PC-3 (cell line): ENCODE measurements around the gene PSPN. TPM values are rescaled to one million over a fixed set of nuclear protein-coding genes. Genes with fewer than 3 reads are reported as not detected.
A peak's percentile ranks its signal among the peaks of the same experiment; 100 is the strongest.

Source experiments
- ATAC-seq: fragments of 200-7000 bp; cut with Tn5 transposase; 2 replicates; pipeline ENCODE4 v1.9.1; 2020; ENCODE audit warnings: mild to moderate bottlenecking, moderate library complexity
- BruUV-seq: library from RNA; stranded (reverse); fragments of 400-500 nt; replicated peaks from 2 replicates; lab custom pipeline; 2021; lab: Mats Ljungman, UMichigan
- CTCF ChIA-PET: fragments of 300-600 bp; sonication (Branson Sonifier 250); formaldehyde crosslinking; loops from one replicate; lab custom pipeline; 2022; ENCODE audit warnings: antibody characterized with exemption; lab: Charles Lee
- POLR2A ChIA-PET: fragments of 300-600 bp; sonication (Branson Sonifier 250); formaldehyde crosslinking; loops from one replicate; lab custom pipeline; 2022; ENCODE audit warnings: antibody characterized with exemption; ENCODE audit not compliant: unreplicated experiment; lab: Charles Lee
- DNase-seq: peaks from one replicate; pipeline ENCODE4 v3.0.0-alpha.2; 2015
- H2AFZ ChIP-seq: fragments of 300-600 bp; sonication (generic); 2 replicates; pipeline ENCODE4 v1.6.0; 2016; ENCODE audit warnings: antibody characterized with exemption, low read length
- H3F3A ChIP-seq: fragments of 300-600 bp; sonication (generic); one replicate; pipeline ENCODE4 v1.6.0; 2017; ENCODE audit warnings: antibody characterized with exemption, low read length, control low read depth, mild to moderate bottlenecking; ENCODE audit not compliant: unreplicated experiment
- H3K27ac ChIP-seq: fragments of 300-600 bp; sonication (generic); 2 replicates; pipeline ENCODE4 v1.5.1; 2016; ENCODE audit warnings: mild to moderate bottlenecking, low read length
- H3K27me3 ChIP-seq: fragments of 300-600 bp; sonication (generic); 2 replicates; pipeline ENCODE4 v1.6.1; 2016; ENCODE audit warnings: low read length, mixed read lengths
- H3K36me3 ChIP-seq: fragments of 300-600 bp; sonication (generic); 2 replicates; pipeline ENCODE4 v1.6.1; 2016; ENCODE audit warnings: low read depth, mixed run types, low read length, mixed read lengths
- H3K4me1 ChIP-seq: fragments of 300-600 bp; sonication (generic); 2 replicates; pipeline ENCODE4 v1.5.1; 2016; ENCODE audit warnings: low read length; ENCODE audit not compliant: insufficient read depth
- H3K4me2 ChIP-seq: fragments of 300-600 bp; sonication (generic); 2 replicates; pipeline ENCODE4 v1.6.0; 2016; ENCODE audit warnings: low read length
- H3K4me3 ChIP-seq: fragments of 300-600 bp; sonication (generic); 2 replicates; pipeline ENCODE4 v1.5.1; 2016; ENCODE audit warnings: mild to moderate bottlenecking, low read length, mixed read lengths
- H3K79me2 ChIP-seq: fragments of 300-600 bp; sonication (generic); 2 replicates; pipeline ENCODE4 v1.6.1; 2017; ENCODE audit warnings: low read length, mixed read lengths
- H3K9ac ChIP-seq: fragments of 300-600 bp; sonication (generic); 2 replicates; pipeline ENCODE4 v1.6.0; 2016; ENCODE audit warnings: mild to moderate bottlenecking, low read length
- H3K9me2 ChIP-seq: fragments of 300-600 bp; sonication (generic); replicated peaks from 2 replicates; pipeline ENCODE4 v1.6.1; 2016; ENCODE audit warnings: mixed run types, low read length, mixed read lengths
- H3K9me3 ChIP-seq: fragments of 300-600 bp; sonication (generic); 2 replicates; pipeline ENCODE4 v1.6.1; 2016; ENCODE audit warnings: low read length, mixed read lengths
- H4K20me1 ChIP-seq: fragments of 300-600 bp; sonication (generic); 2 replicates; pipeline ENCODE4 v1.6.1; 2016; ENCODE audit warnings: low read length, mixed read lengths
- EZH2 ChIP-seq: fragments of 300-600 bp; sonication (generic); IDR thresholded peaks from one replicate; pipeline ENCODE4 v1.6.1; 2017; ENCODE audit warnings: antibody characterized with exemption, mild to moderate bottlenecking, low read length; ENCODE audit not compliant: unreplicated experiment
- EZH2phosphoT487 ChIP-seq: fragments of 300-600 bp; sonication (generic); IDR thresholded peaks from 2 replicates; pipeline ENCODE4 v1.6.1; 2018; ENCODE audit warnings: mild to moderate bottlenecking, antibody characterized with exemption, low read length, borderline replicate concordance
- intact Hi-C: fragments of 100-400 bp; cut with micrococcal nuclease; formaldehyde crosslinking; loops from 2 replicates; pipeline ENCODE4 v1.9.0; 2023
- total RNA-seq: library from RNA; depleted of rRNA; stranded (reverse); fragments of >200 nt; gene quantifications from 2 replicates; pipeline ENCODE4 v1.2.3, GENCODE V29; 2014
- TF ChIP-seq, protein P1 (sequence below): fragments of 300-600 bp; sonication (generic); conservative IDR thresholded peaks from 2 replicates; pipeline ENCODE4 v1.5.1; 2017; ENCODE audit warnings: antibody characterized with exemption, low read depth, mild to moderate bottlenecking, low read length

PSPN gene
- total RNA-seq, 1 experiment from 2014 or later, result 3.1 TPM

GRCh38 chr19:6412447-6413091, 36.8 kb upstream of the PSPN start:
- no peaks in the 10 kb centered on the region for H3K4me1 ChIP-seq
- H4K20me1 ChIP-seq, result 0 out of 2 replicates have a peak, but pooled peaks cover 4% of the 10 kb centered on the region
- DNase-seq (peak; percentile 57), ATAC-seq (peak; percentile 66)
- H3K4me2 ChIP-seq, result no peak overlapping the region
- ChIA-PET CTCF (no interaction called here), POLR2A (no interaction called here)
- no peak overlapping the region for H3K4me3 ChIP-seq
- H3K27ac ChIP-seq, result no peak overlapping the region
- no peak overlapping the region for H3K9ac ChIP-seq
- no peaks in the 10 kb centered on the region for H3K79me2 ChIP-seq
- no peaks in the 10 kb centered on the region for H3F3A ChIP-seq
- BruUV-seq, result no TSS peak
- intact Hi-C loops, result no loop called here
- H3K27me3 ChIP-seq, result no peaks in the 10 kb centered on the region
- TF ChIP-seq EZH2, result no peak
- TF ChIP-seq, protein P1, sequence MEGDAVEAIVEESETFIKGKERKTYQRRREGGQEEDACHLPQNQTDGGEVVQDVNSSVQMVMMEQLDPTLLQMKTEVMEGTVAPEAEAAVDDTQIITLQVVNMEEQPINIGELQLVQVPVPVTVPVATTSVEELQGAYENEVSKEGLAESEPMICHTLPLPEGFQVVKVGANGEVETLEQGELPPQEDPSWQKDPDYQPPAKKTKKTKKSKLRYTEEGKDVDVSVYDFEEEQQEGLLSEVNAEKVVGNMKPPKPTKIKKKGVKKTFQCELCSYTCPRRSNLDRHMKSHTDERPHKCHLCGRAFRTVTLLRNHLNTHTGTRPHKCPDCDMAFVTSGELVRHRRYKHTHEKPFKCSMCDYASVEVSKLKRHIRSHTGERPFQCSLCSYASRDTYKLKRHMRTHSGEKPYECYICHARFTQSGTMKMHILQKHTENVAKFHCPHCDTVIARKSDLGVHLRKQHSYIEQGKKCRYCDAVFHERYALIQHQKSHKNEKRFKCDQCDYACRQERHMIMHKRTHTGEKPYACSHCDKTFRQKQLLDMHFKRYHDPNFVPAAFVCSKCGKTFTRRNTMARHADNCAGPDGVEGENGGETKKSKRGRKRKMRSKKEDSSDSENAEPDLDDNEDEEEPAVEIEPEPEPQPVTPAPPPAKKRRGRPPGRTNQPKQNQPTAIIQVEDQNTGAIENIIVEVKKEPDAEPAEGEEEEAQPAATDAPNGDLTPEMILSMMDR, result peak; percentile 83
- no peaks in the 10 kb centered on the region for H3K9me2 ChIP-seq
- no peaks in the 10 kb centered on the region for H3K9me3 ChIP-seq
- no peak overlapping the region for H2AFZ ChIP-seq
- H3K36me3 ChIP-seq, result peaks cover 40% of the 10 kb centered on the region

DNA sequence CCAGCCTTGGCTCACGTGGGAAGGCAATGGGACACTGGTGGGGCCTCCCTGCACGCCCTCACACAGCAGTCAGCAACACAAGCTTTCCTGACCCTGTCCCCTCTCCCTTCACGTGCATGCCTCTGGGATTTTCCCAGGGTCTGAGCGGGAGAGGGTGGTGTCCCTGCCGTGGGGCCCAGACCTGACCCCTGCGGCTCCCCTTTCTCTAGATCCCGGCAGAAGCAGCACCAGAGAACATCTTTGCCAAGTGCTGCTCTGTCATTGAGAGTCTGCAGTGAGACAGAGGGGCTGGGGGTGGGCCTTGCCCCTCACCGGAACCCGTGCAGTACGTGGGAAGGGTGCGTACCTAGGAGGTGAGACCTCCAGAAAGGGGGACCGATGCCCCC, 36.3 kb upstream of the PSPN start:
- H3K9ac ChIP-seq, result no peak overlapping the region
- no peaks in the 10 kb centered on the region for H3K27me3 ChIP-seq
- TF ChIP-seq, protein P1, result no peak
- no peak for TF ChIP-seq EZH2
- TF ChIP-seq EZH2phosphoT487, result no peak
- no peaks in the 10 kb centered on the region for H3K9me3 ChIP-seq
- H3K4me1 ChIP-seq, result no peaks in the 10 kb centered on the region
- no peak overlapping the region for H3K27ac ChIP-seq
- no TSS peak for BruUV-seq
- no peaks in the 10 kb centered on the region for H3K79me2 ChIP-seq
- no peaks in the 10 kb centered on the region for H3K9me2 ChIP-seq
- no peak overlapping the region for H3K4me3 ChIP-seq
- H2AFZ ChIP-seq, result no peak overlapping the region
- ChIA-PET POLR2A (no interaction called here), CTCF (no interaction called here)
- DNase-seq, result no peak
- H4K20me1 ChIP-seq, result 0 out of 2 replicates have a peak, but pooled peaks cover 4% of the 10 kb centered on the region
- peaks cover 35% of the 10 kb centered on the region for H3K36me3 ChIP-seq
- intact Hi-C loops, result no loop called here
- peak; percentile 17; the same call in 1 of the 2 replicates for ATAC-seq
- no peaks in the 10 kb centered on the region for H3F3A ChIP-seq
- H3K4me2 ChIP-seq, result no peak overlapping the region

DNA sequence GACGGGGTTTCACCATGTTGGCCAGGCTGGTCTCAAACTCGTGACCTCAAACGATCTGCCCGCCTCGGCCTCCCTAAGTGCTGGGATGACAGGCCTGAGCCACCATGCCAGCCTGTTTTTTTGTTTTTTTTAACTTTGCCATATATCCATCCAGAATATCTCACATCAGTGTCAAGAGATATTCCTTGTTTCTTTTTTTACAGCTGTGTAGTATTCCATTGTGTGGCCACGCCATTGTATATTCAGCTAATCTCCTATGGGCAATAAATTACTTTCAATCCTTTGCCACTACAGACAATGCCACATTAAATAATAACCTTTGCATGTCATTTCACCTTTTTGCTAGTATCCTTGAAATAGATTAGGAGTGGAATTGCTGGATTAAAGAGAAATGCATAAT, 33.6 kb upstream of the PSPN start:
- Histone ChIP-seq H4K20me1 (0 out of 2 replicates have a peak, but pooled peaks cover 4% of the 10 kb centered on the region), H3K36me3 (peaks cover 8% of the 10 kb centered on the region), H3K4me2 (no peak overlapping the region), H3K4me3 (no peak overlapping the region), H3K9ac (no peak overlapping the region), H3K4me1 (no peaks in the 10 kb centered on the region), H2AFZ (no peak overlapping the region), H3K27ac (no peak overlapping the region), H3K27me3 (no peaks in the 10 kb centered on the region), H3K79me2 (no peaks in the 10 kb centered on the region), H3K9me3 (no peaks in the 10 kb centered on the region), H3F3A (no peaks in the 10 kb centered on the region), H3K9me2 (no peaks in the 10 kb centered on the region)
- no peak for DNase-seq
- TF ChIP-seq, protein P1, result no peak
- no peak for TF ChIP-seq EZH2phosphoT487
- no peak for TF ChIP-seq EZH2
- no TSS peak for BruUV-seq
- POLR2A ChIA-PET, result no interaction called here
- CTCF ChIA-PET, result no interaction called here
- no peak for ATAC-seq
- intact Hi-C loops, result no loop called here
